Heart right ventricle (tissue), 16 donors: ENCODE data around the gene ARL15. TPM values are rescaled to one million over a fixed set of nuclear protein-coding genes. Genes with fewer than 3 reads are reported as not detected.

Source experiments
- ATAC-seq, 8 donors: fragments of 200-7000 bp; cut with Tn5 transposase; one replicate each; pipeline ENCODE4 v1.9.1; 2020; ENCODE audit warnings: mild to moderate bottlenecking in 8 of 8, moderate library complexity in 8 of 8, moderate number of reproducible peaks in 1 of 8
- DNase-seq, 2 donors: peaks; one replicate each; pipeline ENCODE4 v3.0.0-alpha.2; 2020
- H3K27ac ChIP-seq, 10 donors: fragments of 200-600 bp; sonication (generic) in 2 of 10; one replicate each; pipeline versions ENCODE4 v1.5.0 to v1.8.0; 2020 to 2022; ENCODE audit warnings: mild to moderate bottlenecking in 3 of 10
- H3K27me3 ChIP-seq, 7 donors: fragments of 200-600 bp; one replicate each; pipeline ENCODE4 v1.8.0; 2021 to 2022; ENCODE audit warnings: mild to moderate bottlenecking in 2 of 7
- H3K36me3 ChIP-seq, 9 donors: fragments of 200-600 bp; sonication (generic) in 1 of 9; one replicate each; pipeline versions ENCODE4 v1.5.0 to v1.8.0; 2020 to 2022; ENCODE audit warnings: mild to moderate bottlenecking in 2 of 9
- H3K4me1 ChIP-seq, 9 donors: fragments of 200-600 bp; sonication (generic) in 1 of 9; one replicate each; pipeline versions ENCODE4 v1.5.0 to v1.8.0; 2020 to 2022; ENCODE audit warnings: mild to moderate bottlenecking in 4 of 9
- H3K4me3 ChIP-seq, 10 donors: fragments of 200-600 bp; sonication (generic) in 2 of 10; one replicate each; pipeline versions ENCODE4 v1.5.0 to v1.8.0; 2020 to 2022; ENCODE audit warnings: mild to moderate bottlenecking in 7 of 10, moderate library complexity in 2 of 10
- H3K9me3 ChIP-seq, 11 donors: fragments of 200-600 bp in 10 of 11; sonication (generic) in 2 of 11; one replicate each; pipeline versions ENCODE4 v1.5.0 to v1.8.0; 2013 to 2022; ENCODE audit warnings: mild to moderate bottlenecking in 2 of 11, control low read depth in 1 of 11, moderate library complexity in 1 of 11
- WGBS, 2 donors: extraction: QIAGEN DNeasy Blood & Tissue Kit; methylation state at CpG; one replicate each; pipeline ENCODE4 v1.1.7; 2013; ENCODE audit warnings: inconsistent platforms in 1 of 2; 5-methylcytosine and 5-hydroxymethylcytosine counted together
- intact Hi-C, 10 donors: fragments of 100-400 bp; cut with DNase I; formaldehyde crosslinking; loops; one replicate each; pipeline versions ENCODE4 v1.11.1 to v1.14.2; 2022
- polyA plus RNA-seq, 2 donors: library from polyadenylated mRNA; stranded (reverse); fragments of 200-250 nt; gene quantifications; one replicate each; pipeline ENCODE4 v1.2.3, GENCODE V29; 2013
- total RNA-seq, 10 donors: library from RNA; stranded (reverse); fragmentation: NEBNext Ultra II Directional in 3 of 10; extraction: Animal tissue kit (Norgen Biotek cat#: 25700) in 3 of 10; gene quantifications; one replicate each; pipeline versions ENCODE4 v1.2.1 to v1.2.4, GENCODE V29; 2021 to 2023
- TF ChIP-seq, protein P1 (sequence below), 9 donors: fragments of 200-600 bp; sonication (generic) in 2 of 9; IDR thresholded peaks; one replicate each; pipeline versions ENCODE4 v1.5.0 to v1.8.0; 2021 to 2022; ENCODE audit warnings: antibody characterized with exemption in 9 of 9, mild to moderate bottlenecking in 5 of 9, moderate library complexity in 1 of 9
- donor health status: Arrhythmogenic right ventricular cardiomyopathy.
- donor health status: ischemic (EF 13 %, LVEDD 7.1; RV severe dilation, severe dysfunction).
- donor health status: healthy with polysubstance abuse.
- donor health status: DM: no; HTN: yes; CAD: no.
- donor health status: DM: no; HTN: no; CAD: no.
- donor health status: ischemic (EF 25% LVEDD 6.9; RV normal size, moderate dysfunction).
- donor health status: ischemic (EF 25% LVEDD 5.7; RV mildly dilated, moderate dysfunction).
- donor health status: healthy.
- donor health status: DM: yes; HTN: yes; CAD: no.
- donor health status: Ischemic cardiomyopathy.
- donor health status: ischemic (EF 35%, LVEDD 5.7; RV mildly dilated, moderate dysfunction).
- donor health status: nonischemic (EF 11% LVEDD 7.7; RV severe dilation, severe dysfunction).
- donor health status: DM: yes; HTN: yes; CAD: no.
- donor health status: PGD.
- donor health status: ischemic (EF 29% LVEDD 5.4; RV normal size, mild dysfunction).
- donor health status: nonischemic (EF 23%, LVEDD 6.1; RV moderate dilation, normal function).

The ARL15 gene
- total and polyA plus RNA-seq, 12 donors = 7.8 to 31.8 (median 26.9) TPM

DNA sequence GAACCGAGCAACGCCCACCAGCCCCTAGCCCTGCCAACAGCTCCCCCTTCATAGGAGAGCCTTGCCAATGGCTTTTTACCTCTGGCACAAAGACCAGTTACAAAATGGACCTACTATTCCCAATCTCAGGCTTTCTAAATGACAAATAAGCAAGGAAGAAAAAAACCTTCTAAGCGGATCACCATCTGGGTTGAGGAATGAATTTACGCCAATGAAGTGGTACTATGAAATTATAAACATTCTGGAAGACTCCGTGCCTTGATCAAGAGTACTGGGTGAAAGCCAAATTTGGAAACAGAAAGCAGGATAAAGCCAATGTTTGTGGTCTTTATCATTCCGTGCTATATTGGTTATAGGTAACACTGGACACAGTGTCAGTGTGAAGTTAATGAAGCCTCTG lies 378.0 kb downstream of the ARL15 start:
- peaks cover 0 to 36% (median 18%) of the 10 kb centered on the region in 9 donors for H3K4me1 ChIP-seq
- H3K36me3 ChIP-seq = no peaks in the 10 kb centered on the region
- ATAC-seq (no peak), DNase-seq (no peak)
- intact Hi-C loops = no loop called here
- H3K9me3 ChIP-seq = no peaks in the 10 kb centered on the region
- TF ChIP-seq, protein P1, sequence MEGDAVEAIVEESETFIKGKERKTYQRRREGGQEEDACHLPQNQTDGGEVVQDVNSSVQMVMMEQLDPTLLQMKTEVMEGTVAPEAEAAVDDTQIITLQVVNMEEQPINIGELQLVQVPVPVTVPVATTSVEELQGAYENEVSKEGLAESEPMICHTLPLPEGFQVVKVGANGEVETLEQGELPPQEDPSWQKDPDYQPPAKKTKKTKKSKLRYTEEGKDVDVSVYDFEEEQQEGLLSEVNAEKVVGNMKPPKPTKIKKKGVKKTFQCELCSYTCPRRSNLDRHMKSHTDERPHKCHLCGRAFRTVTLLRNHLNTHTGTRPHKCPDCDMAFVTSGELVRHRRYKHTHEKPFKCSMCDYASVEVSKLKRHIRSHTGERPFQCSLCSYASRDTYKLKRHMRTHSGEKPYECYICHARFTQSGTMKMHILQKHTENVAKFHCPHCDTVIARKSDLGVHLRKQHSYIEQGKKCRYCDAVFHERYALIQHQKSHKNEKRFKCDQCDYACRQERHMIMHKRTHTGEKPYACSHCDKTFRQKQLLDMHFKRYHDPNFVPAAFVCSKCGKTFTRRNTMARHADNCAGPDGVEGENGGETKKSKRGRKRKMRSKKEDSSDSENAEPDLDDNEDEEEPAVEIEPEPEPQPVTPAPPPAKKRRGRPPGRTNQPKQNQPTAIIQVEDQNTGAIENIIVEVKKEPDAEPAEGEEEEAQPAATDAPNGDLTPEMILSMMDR (IDR thresholded peaks at IDR 0.05) = no peak
- no peak overlapping the region for H3K27ac ChIP-seq
- H3K27me3 ChIP-seq = no peaks in the 10 kb centered on the region
- no peak overlapping the region for H3K4me3 ChIP-seq
- WGBS, 2 donors = 97% methylated on average over 6 of the region's 6 CpGs

DNA sequence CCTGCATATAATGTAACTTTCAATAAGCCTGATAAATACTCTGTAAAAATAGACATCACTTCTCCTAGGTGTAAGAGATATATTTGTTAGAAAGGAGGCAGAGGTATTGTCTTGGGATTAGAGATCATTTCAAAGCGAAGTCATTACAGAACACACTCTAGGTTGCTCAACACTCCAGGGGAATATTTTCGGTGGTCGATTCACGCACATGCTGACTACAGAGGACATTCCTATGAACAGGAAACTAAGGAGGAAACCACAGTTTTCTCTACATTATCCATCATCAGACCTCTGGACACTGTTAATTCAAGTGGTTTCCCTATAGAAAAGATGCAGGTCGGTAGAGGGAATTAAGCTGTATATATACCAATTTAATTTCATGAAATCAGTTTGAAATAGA lies 379.9 kb downstream of the ARL15 start:
- intact Hi-C loops = no loop called here
- H3K4me3 ChIP-seq = no peak overlapping the region
- no peaks in the 10 kb centered on the region for H3K27me3 ChIP-seq
- peaks cover 0 to 19% (median 12%) of the 10 kb centered on the region in 9 donors for H3K4me1 ChIP-seq
- H3K9me3 ChIP-seq = no peaks in the 10 kb centered on the region
- 60 to 71% methylated on average over 5 of the region's 5 CpGs for WGBS, 2 donors
- H3K27ac ChIP-seq = no peak overlapping the region
- TF ChIP-seq, protein P1 (IDR thresholded peaks at IDR 0.05) = no peak
- DNase-seq = no peak
- no peaks in the 10 kb centered on the region for H3K36me3 ChIP-seq
- no peak for ATAC-seq

DNA sequence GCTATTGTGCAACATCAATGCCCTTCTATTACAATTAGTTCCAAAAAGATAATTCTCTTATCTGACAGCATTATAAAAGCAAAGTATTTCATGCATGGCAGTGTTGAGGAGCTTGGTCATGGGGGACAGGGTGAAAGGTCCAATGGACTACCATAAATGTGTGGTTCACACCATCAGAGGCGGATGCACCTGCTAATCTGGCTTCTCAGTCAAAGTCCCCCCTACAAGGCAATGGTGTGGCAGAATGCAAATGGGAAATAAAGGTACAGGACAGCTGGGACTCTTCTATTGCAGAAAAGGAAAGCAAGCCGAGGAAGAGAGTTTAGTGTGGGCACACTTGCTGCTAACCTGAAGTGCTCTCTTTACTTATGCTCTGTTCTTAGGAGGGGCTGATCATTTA lies 380.8 kb downstream of the ARL15 start:
- TF ChIP-seq, protein P1 (IDR thresholded peaks at IDR 0.05) = no peak
- Histone ChIP-seq H3K9me3 (no peaks in the 10 kb centered on the region), H3K4me3 (no peak overlapping the region), H3K36me3 (no peaks in the 10 kb centered on the region), H3K27me3 (no peaks in the 10 kb centered on the region), H3K4me1 (peaks cover 0 to 12% (median 6%) of the 10 kb centered on the region in 9 donors), H3K27ac (no peak overlapping the region)
- no peak for DNase-seq
- intact Hi-C loops = no loop called here
- no peak for ATAC-seq
- 98% methylated on average over 2 of the region's 2 CpGs for WGBS, 2 donors

DNA sequence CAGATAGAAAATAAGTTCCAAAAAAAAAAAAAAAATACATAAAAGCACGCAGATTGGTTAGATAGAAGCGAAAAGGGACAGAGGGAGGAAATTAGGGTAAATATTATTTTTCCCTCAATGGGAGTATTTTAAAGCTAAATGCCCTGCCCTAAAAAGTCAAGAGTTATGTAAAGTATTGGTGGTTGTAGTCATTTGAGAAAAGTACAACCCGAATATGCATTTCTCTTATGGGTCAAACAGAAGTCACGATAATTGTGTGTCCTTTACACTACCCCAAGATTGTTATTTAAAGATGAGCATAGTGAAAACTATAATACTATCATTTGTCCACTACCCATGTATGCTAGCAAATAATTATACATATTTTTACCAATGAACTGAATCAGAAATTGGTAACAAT lies 381.2 kb downstream of the ARL15 start:
- H3K9me3 ChIP-seq = no peaks in the 10 kb centered on the region
- H3K27me3 ChIP-seq = no peaks in the 10 kb centered on the region
- no peak overlapping the region for H3K4me3 ChIP-seq
- WGBS, 2 donors = 94 to 95% methylated on average over 4 of the region's 4 CpGs
- no peaks in the 10 kb centered on the region for H3K36me3 ChIP-seq
- ATAC-seq (no peak), DNase-seq (no peak)
- no peak overlapping the region for H3K27ac ChIP-seq
- TF ChIP-seq, protein P1 (IDR thresholded peaks at IDR 0.05) = no peak
- intact Hi-C loops = no loop called here
- H3K4me1 ChIP-seq = peaks cover 0 to 12% (median 3%) of the 10 kb centered on the region in 9 donors
